GM21390 (cell line): Measurements from ENCODE around the gene FAM117B.

Experiments used
- ATAC-seq: cut with Tn5 transposase; IDR thresholded peaks from one replicate; pipeline ENCODE4 v1.9.1; 2021; ENCODE audit not compliant: unreplicated experiment

Gene FAM117B

GRCh38 chr2:202634556-202635427, at the start of gene FAM117B:
Gene FAM117B (plus strand): TSS chr2:202634969. CDS start chr2:202635188, 219 bp downstream.
- ATAC-seq: peak; percentile 89

- peak; percentile 90 for ATAC-seq
Observed at GRCh38 chr2:202588647-202589581, 45.9 kb upstream of the FAM117B start.

- ATAC-seq: no peak
Observed at GRCh38 chr2:202589582-202589949, 45.2 kb upstream of the FAM117B start.

GRCh38 chr2:202592566-202592965, 42.2 kb upstream of the FAM117B start:
- ATAC-seq: no peak

- ATAC-seq: no peak
Observed at GRCh38 chr2:202599105-202599504, 35.7 kb upstream of the FAM117B start.

- ATAC-seq: no peak
Observed at GRCh38 chr2:202599911-202600310, 34.9 kb upstream of the FAM117B start.

- ATAC-seq: no peak
Observed at GRCh38 chr2:202604699-202605098, 30.1 kb upstream of the FAM117B start.

- no peak for ATAC-seq
Observed at GRCh38 chr2:202605174-202605573, 29.6 kb upstream of the FAM117B start.

GRCh38 chr2:202608142-202608852, 26.5 kb upstream of the FAM117B start:
- ATAC-seq: peak; percentile 34

GRCh38 chr2:202609381-202610145, 25.2 kb upstream of the FAM117B start:
- ATAC-seq: peak; percentile 93

GRCh38 chr2:202610380-202610779, 24.4 kb upstream of the FAM117B start:
- no peak for ATAC-seq

GRCh38 chr2:202612145-202612544, 22.6 kb upstream of the FAM117B start:
- no peak for ATAC-seq

- ATAC-seq: no peak
Observed at GRCh38 chr2:202613479-202613878, 21.3 kb upstream of the FAM117B start.

- ATAC-seq: no peak
Observed at GRCh38 chr2:202624133-202624532, 10.6 kb upstream of the FAM117B start.

- no peak for ATAC-seq
Observed at GRCh38 chr2:202627042-202627441, 7.7 kb upstream of the FAM117B start.

GRCh38 chr2:202628646-202629198, 6.0 kb upstream of the FAM117B start:
- ATAC-seq: no peak

- no peak for ATAC-seq
Observed at GRCh38 chr2:202632682-202633290, 2.0 kb upstream of the FAM117B start.

GRCh38 chr2:202633470-202633869, 1.3 kb upstream of the FAM117B start:
- ATAC-seq: no peak

- peak; percentile 62 for ATAC-seq
Observed at GRCh38 chr2:202635428-202636212, 851 bp downstream of the FAM117B start.
